ENCODE results near the gene ALG11. TPM values are rescaled to one million over a fixed set of nuclear protein-coding genes. Genes with fewer than 3 reads are reported as not detected.

The ALG11 gene
- total RNA-seq, 6 experiments from 2014 or later, result 8.8 to 23.0 (median 15.4) TPM

DNA sequence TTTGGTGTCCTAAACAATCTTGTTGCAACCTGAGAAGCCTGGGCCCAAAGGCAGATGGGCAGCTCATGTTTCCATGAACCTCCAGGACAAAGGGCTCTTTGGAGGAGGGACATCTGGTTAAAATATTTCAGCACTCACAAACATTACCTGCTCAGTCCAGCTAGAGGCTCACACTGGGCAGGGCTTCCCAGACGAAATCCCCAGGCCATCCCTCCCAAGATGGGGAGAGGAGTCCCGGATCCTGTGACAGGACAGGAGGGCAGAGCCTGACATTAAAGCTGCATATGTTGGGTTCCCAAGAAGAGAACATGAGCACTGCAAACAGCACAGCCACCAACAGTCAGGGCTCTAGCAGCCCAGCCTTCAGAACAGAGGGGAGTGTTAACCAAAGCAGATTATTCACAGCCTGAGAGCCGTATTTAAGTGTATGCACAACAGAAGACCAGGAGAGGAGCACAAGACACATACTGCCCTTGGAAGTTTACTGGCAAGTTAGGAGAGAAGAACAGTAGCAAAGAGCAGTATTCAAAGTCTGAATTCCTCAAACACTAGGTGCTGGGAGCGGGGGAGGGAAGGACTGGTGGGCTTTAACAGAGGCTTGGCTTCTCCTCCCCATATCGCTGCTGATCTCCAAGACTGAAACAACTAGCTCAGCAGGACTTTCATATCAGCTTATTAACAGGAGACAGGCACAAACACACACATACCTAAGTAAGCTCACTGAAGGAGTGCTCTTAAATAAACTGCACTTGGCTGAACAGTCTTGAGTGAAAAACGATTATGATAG is 13.3 kb upstream of the ALG11 start:
- peaks cover 0 to 60% (median 25%) of the 10 kb centered on the region in 4 donors for H3K4me1 ChIP-seq
- H3K9me3 ChIP-seq, result no peaks in the 10 kb centered on the region
- intact Hi-C loops (cut with DNase I), result no loop called here
- H3K4me3 ChIP-seq, result no peak overlapping the region
- no peaks in the 10 kb centered on the region for H3K27me3 ChIP-seq
- ATAC-seq, result peak; percentile 40 to 66 (median 53)
- peak overlapping the region; percentile 39 to 86 (median 75) for H3K27ac ChIP-seq
- WGBS (ENCODE audit: insufficient coverage, low coverage, low lambda C conversion rate, missing lambda C conversion rate), result 23% methylated on average over 6 of the region's 6 CpGs
- DNase-seq, result peak in 1 of 3 donors; percentile 68
- peak; percentile 47 for TF ChIP-seq POLR2A (IDR thresholded peaks at IDR 0.05)
- TF ChIP-seq, protein P1, sequence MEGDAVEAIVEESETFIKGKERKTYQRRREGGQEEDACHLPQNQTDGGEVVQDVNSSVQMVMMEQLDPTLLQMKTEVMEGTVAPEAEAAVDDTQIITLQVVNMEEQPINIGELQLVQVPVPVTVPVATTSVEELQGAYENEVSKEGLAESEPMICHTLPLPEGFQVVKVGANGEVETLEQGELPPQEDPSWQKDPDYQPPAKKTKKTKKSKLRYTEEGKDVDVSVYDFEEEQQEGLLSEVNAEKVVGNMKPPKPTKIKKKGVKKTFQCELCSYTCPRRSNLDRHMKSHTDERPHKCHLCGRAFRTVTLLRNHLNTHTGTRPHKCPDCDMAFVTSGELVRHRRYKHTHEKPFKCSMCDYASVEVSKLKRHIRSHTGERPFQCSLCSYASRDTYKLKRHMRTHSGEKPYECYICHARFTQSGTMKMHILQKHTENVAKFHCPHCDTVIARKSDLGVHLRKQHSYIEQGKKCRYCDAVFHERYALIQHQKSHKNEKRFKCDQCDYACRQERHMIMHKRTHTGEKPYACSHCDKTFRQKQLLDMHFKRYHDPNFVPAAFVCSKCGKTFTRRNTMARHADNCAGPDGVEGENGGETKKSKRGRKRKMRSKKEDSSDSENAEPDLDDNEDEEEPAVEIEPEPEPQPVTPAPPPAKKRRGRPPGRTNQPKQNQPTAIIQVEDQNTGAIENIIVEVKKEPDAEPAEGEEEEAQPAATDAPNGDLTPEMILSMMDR (IDR thresholded peaks at IDR 0.05), result no peak
- no peaks in the 10 kb centered on the region for H3K36me3 ChIP-seq

DNA sequence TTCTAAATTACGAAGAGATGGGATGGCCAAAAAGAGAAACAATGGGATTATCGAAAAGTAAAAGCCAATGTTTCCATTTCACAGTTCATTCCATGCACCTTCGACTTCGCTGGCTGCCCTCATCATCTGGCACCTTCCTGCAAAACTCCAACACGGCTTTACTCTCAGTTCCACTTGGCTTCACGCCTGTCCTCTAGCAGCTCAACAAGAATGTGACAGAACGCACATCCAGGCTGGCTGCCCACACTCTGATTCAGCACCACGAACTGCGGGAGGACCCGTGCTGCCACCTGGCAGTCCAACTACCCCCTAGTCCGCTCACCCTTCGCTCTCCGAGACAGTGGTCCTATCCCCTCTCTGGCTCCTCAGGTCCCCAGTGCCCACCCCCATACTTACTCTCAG is 12.7 kb upstream of the ALG11 start:
- Histone ChIP-seq H3K27me3 (no peaks in the 10 kb centered on the region), H3K4me1 (peaks cover 0 to 60% (median 25%) of the 10 kb centered on the region in 4 donors), H3K9me3 (no peaks in the 10 kb centered on the region), H3K27ac (peak overlapping the region; percentile 39 to 86 (median 75)), H3K4me3 (no peak overlapping the region), H3K36me3 (no peaks in the 10 kb centered on the region)
- intact Hi-C loops (cut with DNase I), result no loop called here
- TF ChIP-seq POLR2A (IDR thresholded peaks at IDR 0.05), result no peak
- TF ChIP-seq, protein P1 (IDR thresholded peaks at IDR 0.05), result no peak
- 26% methylated on average over 4 of the region's 13 CpGs for WGBS (ENCODE audit: insufficient coverage, low coverage, low lambda C conversion rate, missing lambda C conversion rate)
- ATAC-seq (peak; percentile 65 to 74 (median 68)), DNase-seq (peak; percentile 85 to 94 (median 90))

- 100% methylated on average over 1 of the region's 1 CpG for WGBS (ENCODE audit: insufficient coverage, low coverage, low lambda C conversion rate, missing lambda C conversion rate)
- H3K27ac ChIP-seq, result peak overlapping the region; percentile 37 to 86 (median 56)
- no peaks in the 10 kb centered on the region for H3K27me3 ChIP-seq
- peaks cover 0 to 56% (median 23%) of the 10 kb centered on the region in 4 donors for H3K4me1 ChIP-seq
- H3K9me3 ChIP-seq, result no peaks in the 10 kb centered on the region
- ATAC-seq (no peak), DNase-seq (no peak)
- no peak overlapping the region for H3K4me3 ChIP-seq
- TF ChIP-seq, protein P1 (IDR thresholded peaks at IDR 0.05), result no peak
- no peak for TF ChIP-seq POLR2A (IDR thresholded peaks at IDR 0.05)
- intact Hi-C loops (cut with DNase I), result loop anchor here (5.0 to 10.0 kb wide), 2 partner anchors 125 to 127 kb away; partner anchors contain the start of gene NEK5 (in 2 of the 2)
- H3K36me3 ChIP-seq, result no peaks in the 10 kb centered on the region
Observed at GRCh38 chr13:51999921-52000320, 12.3 kb upstream of the ALG11 start.

GRCh38 chr13:52001120-52001731 is 11.0 kb upstream of the ALG11 start:
- ATAC-seq (peak; percentile 16 to 54 (median 37)), DNase-seq (no peak)
- Histone ChIP-seq H3K9me3 (no peaks in the 10 kb centered on the region), H3K27ac (no peak overlapping the region), H3K4me3 (no peak overlapping the region), H3K27me3 (no peaks in the 10 kb centered on the region), H3K4me1 (peaks cover 0 to 43% (median 16%) of the 10 kb centered on the region in 4 donors), H3K36me3 (no peaks in the 10 kb centered on the region)
- intact Hi-C loops (cut with DNase I), result loop anchor here (5.0 to 10.0 kb wide), 2 partner anchors 124 to 126 kb away; partner anchors contain the start of gene NEK5 (in 2 of the 2)
- WGBS (ENCODE audit: insufficient coverage, low coverage, low lambda C conversion rate, missing lambda C conversion rate), result 30% methylated on average over 3 of the region's 3 CpGs
- TF ChIP-seq POLR2A (IDR thresholded peaks at IDR 0.05), result no peak
- TF ChIP-seq, protein P1 (IDR thresholded peaks at IDR 0.05), result peak; percentile 63 to 70 (median 64)

Measured in right lobe of liver (tissue), 6 donors.